HG03025 (cell line): ENCODE results near the gene HS2ST1.

Source experiments
- ATAC-seq: cut with Tn5 transposase; IDR thresholded peaks from one replicate; pipeline ENCODE4 v1.9.1; 2021; ENCODE audit warnings: mild to moderate bottlenecking, moderate library complexity; ENCODE audit not compliant: unreplicated experiment, low FRiP score

Gene HS2ST1

GRCh38 chr1:87104140-87104539, 189.7 kb downstream of the HS2ST1 start:
- ATAC-seq, result no peak

GRCh38 chr1:87104945-87105344, 190.5 kb downstream of the HS2ST1 start:
- no peak for ATAC-seq

GRCh38 chr1:87106144-87106543, 191.7 kb downstream of the HS2ST1 start:
- ATAC-seq, result no peak

GRCh38 chr1:87106867-87107266, 192.4 kb downstream of the HS2ST1 start:
- no peak for ATAC-seq

- ATAC-seq, result no peak
Observed at GRCh38 chr1:87108228-87108627, 193.8 kb downstream of the HS2ST1 start.

GRCh38 chr1:87108814-87109411, 194.5 kb downstream of the HS2ST1 start:
- no peak for ATAC-seq

- ATAC-seq, result no peak
Observed at GRCh38 chr1:87111659-87112371, 197.4 kb downstream of the HS2ST1 start.

GRCh38 chr1:87113313-87113712, 198.9 kb downstream of the HS2ST1 start:
- ATAC-seq, result no peak

GRCh38 chr1:87115317-87115890, 201.0 kb downstream of the HS2ST1 start:
- no peak for ATAC-seq

- ATAC-seq, result no peak
Observed at GRCh38 chr1:87115891-87116290, 201.5 kb downstream of the HS2ST1 start.

GRCh38 chr1:87117761-87118368, 203.4 kb downstream of the HS2ST1 start:
- no peak for ATAC-seq

- no peak for ATAC-seq
Observed at GRCh38 chr1:87119541-87120140, 205.2 kb downstream of the HS2ST1 start.

GRCh38 chr1:87120779-87121178, 206.3 kb downstream of the HS2ST1 start:
- ATAC-seq, result no peak

- ATAC-seq, result no peak
Observed at GRCh38 chr1:87121711-87122163, 207.3 kb downstream of the HS2ST1 start.

GRCh38 chr1:87122243-87122642, 207.8 kb downstream of the HS2ST1 start:
- no peak for ATAC-seq

- ATAC-seq, result no peak
Observed at GRCh38 chr1:87123610-87124009, 209.2 kb downstream of the HS2ST1 start.

GRCh38 chr1:87126886-87127505, 212.6 kb downstream of the HS2ST1 start:
- no peak for ATAC-seq

GRCh38 chr1:87127581-87127980, 213.1 kb downstream of the HS2ST1 start:
- no peak for ATAC-seq

- no peak for ATAC-seq
Observed at GRCh38 chr1:87129038-87129437, 214.6 kb downstream of the HS2ST1 start.

- no peak for ATAC-seq
Observed at GRCh38 chr1:87129606-87130005, 215.2 kb downstream of the HS2ST1 start.

- no peak for ATAC-seq
Observed at GRCh38 chr1:87130438-87130837, 216.0 kb downstream of the HS2ST1 start.
